ENCODE results near the gene PLEKHM1.

The PLEKHM1 gene

DNA sequence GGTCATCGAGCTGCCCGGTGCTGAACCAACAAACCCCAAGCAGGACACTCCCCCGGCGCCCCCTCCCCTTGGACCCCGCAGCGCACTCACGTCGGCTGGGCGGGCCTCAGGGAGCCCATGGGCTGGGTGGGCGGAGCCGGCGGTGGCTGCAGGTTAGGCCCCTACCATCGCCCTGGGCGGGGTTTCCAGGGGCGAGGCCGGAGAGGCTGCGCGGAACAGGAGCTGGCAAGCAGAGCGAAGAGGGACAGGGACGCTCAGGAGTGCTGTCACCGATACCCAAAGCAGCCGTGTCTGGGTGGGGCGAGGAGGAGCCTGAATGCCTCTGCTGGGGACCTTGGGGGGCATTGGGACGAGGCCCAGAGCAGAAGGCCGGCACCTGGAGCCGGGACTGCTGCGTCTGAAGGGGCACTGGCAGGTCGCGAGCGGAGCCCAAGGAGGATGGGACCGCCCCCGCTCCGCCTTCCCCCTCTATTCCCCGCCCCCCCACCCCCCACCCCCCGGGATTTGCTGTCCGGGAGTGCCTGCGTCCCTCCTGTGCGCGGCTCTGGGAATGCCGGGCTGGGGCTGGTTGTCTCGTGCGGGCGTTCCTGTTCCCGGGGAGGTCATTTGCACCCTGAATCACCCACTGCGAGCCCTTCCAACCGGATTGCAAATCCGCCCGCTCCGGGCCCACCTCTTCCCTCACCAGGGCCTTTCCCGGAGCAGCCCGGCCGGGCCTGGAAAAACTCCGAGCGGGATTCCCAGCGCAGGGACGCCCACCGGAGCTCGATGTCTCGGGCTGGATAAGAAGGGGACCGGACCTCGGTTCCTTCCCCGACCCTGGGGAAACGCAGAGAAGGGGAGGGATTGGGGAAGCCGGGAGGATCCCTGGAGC lies 58.8 kb downstream of the PLEKHM1 start:
- TF ChIP-seq, protein P1, sequence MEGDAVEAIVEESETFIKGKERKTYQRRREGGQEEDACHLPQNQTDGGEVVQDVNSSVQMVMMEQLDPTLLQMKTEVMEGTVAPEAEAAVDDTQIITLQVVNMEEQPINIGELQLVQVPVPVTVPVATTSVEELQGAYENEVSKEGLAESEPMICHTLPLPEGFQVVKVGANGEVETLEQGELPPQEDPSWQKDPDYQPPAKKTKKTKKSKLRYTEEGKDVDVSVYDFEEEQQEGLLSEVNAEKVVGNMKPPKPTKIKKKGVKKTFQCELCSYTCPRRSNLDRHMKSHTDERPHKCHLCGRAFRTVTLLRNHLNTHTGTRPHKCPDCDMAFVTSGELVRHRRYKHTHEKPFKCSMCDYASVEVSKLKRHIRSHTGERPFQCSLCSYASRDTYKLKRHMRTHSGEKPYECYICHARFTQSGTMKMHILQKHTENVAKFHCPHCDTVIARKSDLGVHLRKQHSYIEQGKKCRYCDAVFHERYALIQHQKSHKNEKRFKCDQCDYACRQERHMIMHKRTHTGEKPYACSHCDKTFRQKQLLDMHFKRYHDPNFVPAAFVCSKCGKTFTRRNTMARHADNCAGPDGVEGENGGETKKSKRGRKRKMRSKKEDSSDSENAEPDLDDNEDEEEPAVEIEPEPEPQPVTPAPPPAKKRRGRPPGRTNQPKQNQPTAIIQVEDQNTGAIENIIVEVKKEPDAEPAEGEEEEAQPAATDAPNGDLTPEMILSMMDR (IDR thresholded peaks at IDR 0.05; ENCODE audit: unreplicated experiment in 3 of 3), result no peak
- Mint-ChIP-seq H3K9me3 (no peaks in the 10 kb centered on the region), H3K27ac (no peak overlapping the region), H3K4me3 (peak overlapping the region; percentile 50 to 78 (median 77)), H3K36me3 (ENCODE audit: low read depth) (peaks cover 8% of the 10 kb centered on the region), H3K27me3 (ENCODE audit: low read depth) (peaks cover 87% of the 10 kb centered on the region), H3K4me1 (peaks cover 16% of the 10 kb centered on the region)

DNA sequence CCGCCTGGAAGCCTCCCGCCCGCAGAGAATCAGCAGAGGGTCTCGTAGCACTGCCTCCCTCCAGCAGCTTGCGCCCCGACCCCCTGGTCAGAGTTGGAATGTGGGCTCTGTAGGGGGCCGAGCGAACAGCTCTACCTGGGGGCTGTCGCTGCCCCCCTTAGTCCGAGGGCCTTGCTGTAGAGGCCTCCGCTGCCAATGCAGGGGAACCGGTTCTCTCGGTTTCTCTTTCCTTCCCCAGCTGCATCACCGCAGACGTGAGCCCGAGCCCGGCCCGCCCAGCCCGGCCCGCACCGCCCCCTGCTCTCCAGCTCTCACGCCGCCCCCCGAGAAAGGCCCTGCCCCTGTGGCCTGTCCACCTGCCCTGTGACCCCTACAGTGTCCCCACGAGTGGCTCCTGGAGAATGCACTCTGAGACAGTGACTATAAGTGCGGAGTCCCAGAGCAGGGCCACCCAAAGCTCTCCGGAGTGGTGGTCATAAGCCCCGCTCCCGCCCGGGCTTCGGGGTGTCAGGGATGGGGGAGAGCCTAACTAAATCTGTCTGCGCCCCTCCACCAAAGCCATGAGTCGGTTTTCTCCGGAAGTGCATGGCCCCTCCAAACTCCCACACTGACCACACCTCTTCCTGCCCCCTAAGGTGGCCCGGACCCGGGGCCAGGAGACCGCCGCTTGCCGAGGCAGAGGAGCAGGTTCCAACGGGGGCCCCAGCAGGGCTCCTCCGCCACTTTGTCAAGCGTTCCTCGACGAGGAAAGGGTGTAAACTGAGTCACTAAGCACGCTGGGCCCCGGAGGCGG lies 59.6 kb downstream of the PLEKHM1 start:
- H3K4me1 Mint-ChIP-seq, result peaks cover 16% of the 10 kb centered on the region
- peak overlapping the region; percentile 65 to 78 (median 77) for H3K4me3 Mint-ChIP-seq
- peaks cover 8% of the 10 kb centered on the region for H3K36me3 Mint-ChIP-seq (ENCODE audit: low read depth)
- H3K27me3 Mint-ChIP-seq (ENCODE audit: low read depth), result peaks cover 95% of the 10 kb centered on the region
- TF ChIP-seq, protein P1 (IDR thresholded peaks at IDR 0.05; ENCODE audit: unreplicated experiment in 3 of 3), result no peak
- no peak overlapping the region for H3K27ac Mint-ChIP-seq
- no peaks in the 10 kb centered on the region for H3K9me3 Mint-ChIP-seq

DNA sequence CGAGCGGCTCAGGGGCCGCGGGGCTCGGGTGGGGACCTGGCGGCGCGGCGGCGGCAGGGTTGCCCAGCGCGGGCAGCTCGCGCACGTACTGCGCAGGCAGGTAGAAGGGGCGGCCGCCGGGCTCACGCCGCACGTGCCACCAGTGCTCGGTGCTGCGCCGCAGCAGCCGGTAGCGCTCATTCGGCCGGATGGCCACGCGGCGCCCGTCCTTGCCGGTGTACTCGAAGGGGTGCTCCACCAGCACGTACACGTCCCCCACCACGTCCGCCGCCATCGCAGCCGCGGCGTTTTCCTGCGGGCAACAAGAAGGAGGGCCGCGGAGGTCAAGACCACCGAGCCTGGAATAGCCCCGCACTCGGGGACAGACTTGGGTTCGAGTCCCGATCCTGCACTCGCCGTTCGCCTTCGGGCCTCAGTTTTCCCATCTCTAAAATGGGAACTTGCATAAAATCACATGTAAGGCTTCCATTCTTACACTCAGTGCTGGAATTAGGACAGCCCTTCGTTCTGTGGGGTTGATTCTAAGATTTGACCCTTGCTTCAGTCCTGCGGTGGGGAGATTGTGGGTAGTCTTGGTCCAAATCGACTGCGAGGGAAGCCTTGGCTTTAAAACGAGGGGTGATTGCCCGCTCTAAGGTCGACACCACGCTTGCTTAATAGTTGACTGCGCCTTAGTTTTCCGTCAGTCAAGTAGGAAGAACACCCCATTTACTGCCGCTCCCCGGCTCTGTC lies 60.3 kb downstream of the PLEKHM1 start:
- H3K4me3 Mint-ChIP-seq, result peak overlapping the region; percentile 45 to 78 (median 77)
- TF ChIP-seq, protein P1 (IDR thresholded peaks at IDR 0.05; ENCODE audit: unreplicated experiment in 3 of 3), result no peak
- H3K9me3 Mint-ChIP-seq, result no peaks in the 10 kb centered on the region
- peaks cover 16% of the 10 kb centered on the region for H3K4me1 Mint-ChIP-seq
- H3K36me3 Mint-ChIP-seq (ENCODE audit: low read depth), result peaks cover under 1% of the 10 kb centered on the region
- no peak overlapping the region for H3K27ac Mint-ChIP-seq
- peaks cover 92% of the 10 kb centered on the region for H3K27me3 Mint-ChIP-seq (ENCODE audit: low read depth)

DNA sequence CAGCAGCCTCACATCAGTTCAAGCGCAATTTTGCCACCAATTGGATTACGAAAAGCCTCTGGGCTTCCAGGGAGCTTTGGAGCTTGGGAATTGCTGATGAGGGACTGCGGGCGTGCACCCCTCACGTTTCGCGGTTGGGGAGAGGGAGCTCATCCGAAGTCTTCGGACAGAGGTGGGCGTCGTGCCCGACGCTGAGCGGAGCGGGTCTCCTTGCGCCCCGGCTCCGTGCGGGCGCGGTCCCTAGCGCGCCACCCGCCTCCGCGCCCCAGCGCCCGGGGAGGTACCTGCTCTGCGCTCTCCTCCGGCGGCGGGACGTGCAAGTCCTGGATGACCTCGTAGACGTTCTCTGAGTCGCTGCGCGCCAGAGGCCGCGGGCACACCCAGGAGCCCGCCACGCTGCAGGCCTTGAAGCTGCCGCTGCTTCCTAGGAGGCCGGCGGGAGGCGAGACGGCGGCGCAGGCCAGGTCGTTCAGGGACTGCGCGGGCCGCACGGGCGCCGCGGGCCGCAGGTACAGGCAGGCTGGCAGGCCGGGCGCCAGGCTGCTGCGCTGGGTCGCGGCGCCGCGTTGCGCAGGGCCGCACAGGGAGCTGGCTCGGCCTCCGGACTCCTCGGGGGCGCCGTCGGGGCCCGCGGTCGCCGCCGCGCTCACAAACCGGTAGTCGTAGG lies 61.0 kb downstream of the PLEKHM1 start:
- H3K36me3 Mint-ChIP-seq (ENCODE audit: low read depth), result no peaks in the 10 kb centered on the region
- no peaks in the 10 kb centered on the region for H3K9me3 Mint-ChIP-seq
- H3K27ac Mint-ChIP-seq, result no peak overlapping the region
- H3K27me3 Mint-ChIP-seq (ENCODE audit: low read depth), result peaks cover 89% of the 10 kb centered on the region
- peak overlapping the region; percentile 43 to 71 (median 62) for H3K4me3 Mint-ChIP-seq
- peaks cover 17% of the 10 kb centered on the region for H3K4me1 Mint-ChIP-seq
- TF ChIP-seq, protein P1 (IDR thresholded peaks at IDR 0.05; ENCODE audit: unreplicated experiment in 3 of 3), result no peak

DNA sequence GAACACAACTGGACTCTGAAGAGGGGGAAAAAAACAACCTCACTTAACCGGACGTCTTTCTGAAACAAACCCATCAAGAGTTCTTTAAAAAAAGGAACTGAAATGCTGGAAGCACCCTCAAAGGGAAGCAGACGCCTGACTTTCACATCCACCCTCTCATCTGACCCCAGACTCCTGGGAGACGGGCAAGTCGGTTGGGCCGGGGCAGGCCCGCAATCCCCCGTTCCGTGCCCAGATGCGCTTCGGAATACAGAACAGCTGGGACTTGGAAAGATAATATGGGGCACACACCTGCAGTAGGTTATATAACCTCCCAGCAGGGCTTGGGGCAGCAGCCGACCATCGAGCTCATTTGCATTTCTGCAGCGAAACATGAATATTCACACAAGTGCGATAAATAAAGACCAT lies 61.6 kb downstream of the PLEKHM1 start:
- peaks cover 89% of the 10 kb centered on the region for H3K27me3 Mint-ChIP-seq (ENCODE audit: low read depth)
- peaks cover 21% of the 10 kb centered on the region for H3K4me1 Mint-ChIP-seq
- H3K36me3 Mint-ChIP-seq (ENCODE audit: low read depth), result no peaks in the 10 kb centered on the region
- peak overlapping the region; percentile 43 to 71 (median 62) for H3K4me3 Mint-ChIP-seq
- no peaks in the 10 kb centered on the region for H3K9me3 Mint-ChIP-seq
- TF ChIP-seq, protein P1 (IDR thresholded peaks at IDR 0.05; ENCODE audit: unreplicated experiment in 3 of 3), result no peak
- no peak overlapping the region for H3K27ac Mint-ChIP-seq

Measured in nephron (organoid).